Activated B cell treated with CpG ODN at 0.5 μM for 24 hours (primary cell): ENCODE measurements around the gene CROCC2. TPM values are rescaled to one million over a fixed set of nuclear protein-coding genes. Genes with fewer than 3 reads are reported as not detected.
A peak's percentile ranks its signal among the peaks of the same experiment; 100 is the strongest.

ENCODE experiments used
- ATAC-seq: fragments of 200-7000 bp; cut with Tn5 transposase; one replicate; pipeline ENCODE4 v1.10.0; 2021; ENCODE audit warnings: low read depth, mild to moderate bottlenecking, moderate library complexity
- CTCF ChIA-PET: fragments of 350-600 bp; sonication (Branson Sonifier 250); formaldehyde crosslinking; loops from one replicate; lab custom pipeline; 2021; ENCODE audit warnings: antibody characterized with exemption; lab: Charles Lee
- POLR2A ChIA-PET: fragments of 350-600 bp; sonication (Branson Sonifier 250); formaldehyde crosslinking; loops from one replicate; lab custom pipeline; 2021; ENCODE audit warnings: antibody characterized with exemption; lab: Charles Lee
- DNase-seq: peaks from one replicate; pipeline ENCODE4 v3.0.0; 2022
- H3K27ac Mint-ChIP-seq: one replicate; pipeline ENCODE4 v1.8.0; 2020; ENCODE audit warnings: mixed read lengths
- H3K27me3 Mint-ChIP-seq: one replicate; pipeline ENCODE4 v1.8.0; 2021; ENCODE audit warnings: mixed read lengths
- H3K36me3 Mint-ChIP-seq: one replicate; pipeline ENCODE4 v1.8.0; 2021; ENCODE audit warnings: low read depth, mixed read lengths
- H3K4me1 Mint-ChIP-seq: one replicate; pipeline ENCODE4 v1.8.0; 2021; ENCODE audit warnings: mixed read lengths
- H3K4me3 Mint-ChIP-seq: one replicate; pipeline ENCODE4 v1.8.0; 2020; ENCODE audit warnings: mild to moderate bottlenecking, mixed read lengths
- H3K9me3 Mint-ChIP-seq: one replicate; pipeline ENCODE4 v1.8.0; 2020; ENCODE audit warnings: mixed read lengths
- intact Hi-C: fragments of 100-400 bp; cut with micrococcal nuclease; formaldehyde crosslinking; loops from one replicate; pipeline ENCODE4 v1.15.1; 2024
- total RNA-seq: library from RNA; stranded (reverse); gene quantifications from 2 replicates; pipeline ENCODE4 v1.2.3, GENCODE V29; 2022
- TF ChIP-seq, protein P1 (sequence below): fragments of 200-600 bp; IDR thresholded peaks from one replicate; pipeline ENCODE4 v1.8.0; 2022; ENCODE audit warnings: antibody characterized with exemption, mild to moderate bottlenecking

The CROCC2 gene
- total RNA-seq, 1 donor from 2014 or later, result not detected

DNA sequence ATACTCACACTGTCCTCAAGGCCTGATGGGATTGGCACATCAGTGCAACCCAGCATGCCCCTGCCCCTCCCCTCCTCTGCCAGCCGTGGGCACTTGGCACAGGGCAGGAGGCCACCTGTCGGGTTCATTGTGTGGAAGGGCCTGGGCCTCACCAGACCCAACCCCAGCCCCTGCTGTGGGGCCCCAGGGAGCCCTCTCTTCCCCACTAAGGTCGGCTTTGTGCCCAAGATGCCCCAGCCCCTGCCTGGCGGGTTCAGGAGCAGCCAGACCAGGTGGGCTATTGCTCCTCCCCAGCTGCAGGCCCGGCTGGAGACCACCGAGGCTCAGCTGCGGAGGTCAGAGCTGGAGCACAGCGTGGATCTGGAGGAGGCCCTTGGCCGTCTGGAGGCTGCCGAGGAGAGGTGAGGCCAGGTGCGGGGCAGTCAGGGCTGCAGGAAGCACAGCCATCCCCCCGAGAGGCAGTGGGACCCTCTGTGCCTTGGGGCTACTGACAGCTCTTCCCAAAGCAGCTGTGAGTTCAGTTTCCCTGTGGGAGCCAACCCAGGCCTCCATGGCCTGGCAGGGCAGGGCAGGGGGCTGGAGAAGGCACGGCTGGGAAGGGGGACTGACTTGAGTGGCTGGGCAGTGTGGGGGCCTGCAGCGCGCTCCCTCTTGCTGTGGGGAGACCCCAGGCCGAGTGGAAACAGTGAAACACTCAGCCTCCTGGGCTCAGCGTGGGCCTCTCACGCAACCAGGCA is 16.3 kb downstream of the CROCC2 start:
- DNase-seq (peak; percentile 13), ATAC-seq (no peak)
- no peak overlapping the region for H3K27ac Mint-ChIP-seq
- no peak overlapping the region for H3K4me3 Mint-ChIP-seq
- no peaks in the 10 kb centered on the region for H3K4me1 Mint-ChIP-seq
- ChIA-PET POLR2A (no interaction called here), CTCF (no interaction called here)
- peaks cover 3% of the 10 kb centered on the region for H3K27me3 Mint-ChIP-seq
- H3K36me3 Mint-ChIP-seq, result no peaks in the 10 kb centered on the region
- peaks cover 3% of the 10 kb centered on the region for H3K9me3 Mint-ChIP-seq
- TF ChIP-seq, protein P1, sequence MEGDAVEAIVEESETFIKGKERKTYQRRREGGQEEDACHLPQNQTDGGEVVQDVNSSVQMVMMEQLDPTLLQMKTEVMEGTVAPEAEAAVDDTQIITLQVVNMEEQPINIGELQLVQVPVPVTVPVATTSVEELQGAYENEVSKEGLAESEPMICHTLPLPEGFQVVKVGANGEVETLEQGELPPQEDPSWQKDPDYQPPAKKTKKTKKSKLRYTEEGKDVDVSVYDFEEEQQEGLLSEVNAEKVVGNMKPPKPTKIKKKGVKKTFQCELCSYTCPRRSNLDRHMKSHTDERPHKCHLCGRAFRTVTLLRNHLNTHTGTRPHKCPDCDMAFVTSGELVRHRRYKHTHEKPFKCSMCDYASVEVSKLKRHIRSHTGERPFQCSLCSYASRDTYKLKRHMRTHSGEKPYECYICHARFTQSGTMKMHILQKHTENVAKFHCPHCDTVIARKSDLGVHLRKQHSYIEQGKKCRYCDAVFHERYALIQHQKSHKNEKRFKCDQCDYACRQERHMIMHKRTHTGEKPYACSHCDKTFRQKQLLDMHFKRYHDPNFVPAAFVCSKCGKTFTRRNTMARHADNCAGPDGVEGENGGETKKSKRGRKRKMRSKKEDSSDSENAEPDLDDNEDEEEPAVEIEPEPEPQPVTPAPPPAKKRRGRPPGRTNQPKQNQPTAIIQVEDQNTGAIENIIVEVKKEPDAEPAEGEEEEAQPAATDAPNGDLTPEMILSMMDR, result no peak
- intact Hi-C loops, result no loop called here

- H3K4me3 Mint-ChIP-seq, result no peak overlapping the region
These were observed 16.9 kb downstream of the CROCC2 start for GRCh38 chr2:240922982-240923537.

GRCh38 chr2:240925191-240925567 is 19.0 kb downstream of the CROCC2 start:
- no peak overlapping the region for H3K4me3 Mint-ChIP-seq
- intact Hi-C loops, result no loop called here
- TF ChIP-seq, protein P1, result no peak
- no peak overlapping the region for H3K27ac Mint-ChIP-seq
- ChIA-PET CTCF (no interaction called here), POLR2A (no interaction called here)
- peak; percentile 14 for DNase-seq
- H3K4me1 Mint-ChIP-seq, result no peaks in the 10 kb centered on the region
- H3K36me3 Mint-ChIP-seq, result no peaks in the 10 kb centered on the region
- peaks cover 6% of the 10 kb centered on the region for H3K27me3 Mint-ChIP-seq
- ATAC-seq, result no peak
- H3K9me3 Mint-ChIP-seq, result peaks cover 3% of the 10 kb centered on the region

More at GRCh38 chr2:240922982-240923537, 16.9 kb downstream of the CROCC2 start:
- DNase-seq (peak; percentile 9), ATAC-seq (no peak)
- ChIA-PET CTCF (no interaction called here), POLR2A (no interaction called here)
- Mint-ChIP-seq H3K27me3 (peaks cover 3% of the 10 kb centered on the region), H3K36me3 (no peaks in the 10 kb centered on the region), H3K27ac (no peak overlapping the region), H3K9me3 (peaks cover 3% of the 10 kb centered on the region), H3K4me1 (no peaks in the 10 kb centered on the region)
- intact Hi-C loops, result no loop called here
- TF ChIP-seq, protein P1, result no peak

- ATAC-seq (no peak), DNase-seq (peak; percentile 12)
- intact Hi-C loops, result no loop called here
- TF ChIP-seq, protein P1, result no peak
- POLR2A ChIA-PET, result no interaction called here
- H3K27ac Mint-ChIP-seq, result no peak overlapping the region
- CTCF ChIA-PET, result no interaction called here
- no peaks in the 10 kb centered on the region for H3K36me3 Mint-ChIP-seq
- no peak overlapping the region for H3K4me3 Mint-ChIP-seq
- H3K4me1 Mint-ChIP-seq, result no peaks in the 10 kb centered on the region
- peaks cover 3% of the 10 kb centered on the region for H3K9me3 Mint-ChIP-seq
- H3K27me3 Mint-ChIP-seq, result peaks cover 6% of the 10 kb centered on the region
These were observed 19.7 kb downstream of the CROCC2 start for GRCh38 chr2:240925568-240926515.
